GM12878 (cell line): ENCODE data around the gene UMPS.

Experiments used
- ATF3 ChIP-seq: IDR thresholded peaks from 2 replicates; pipeline ENCODE4 v1.6.1; 2011; ENCODE audit warnings: low read depth, mild to moderate bottlenecking, low read length, moderate library complexity, borderline replicate concordance; ENCODE audit errors: extremely low read depth
- BCL11A ChIP-seq: IDR thresholded peaks from 2 replicates; pipeline ENCODE4 v1.6.1; 2011; ENCODE audit warnings: low read depth, low read length
- BHLHE40 ChIP-seq, 2 experiments: fragments of 450-650 bp in 1 of 2; IDR thresholded peaks; 2 replicates each; pipeline ENCODE4 v1.6.1; 2011 to 2017; ENCODE audit warnings: low read depth in 2 of 2, borderline replicate concordance in 1 of 2, improper control_type of control experiment in 1 of 2, low read length in 1 of 2, mild to moderate bottlenecking in 1 of 2
- MYC ChIP-seq: IDR thresholded peaks from 2 replicates; pipeline ENCODE4 v1.6.1; 2011; ENCODE audit warnings: mild to moderate bottlenecking, low read length, moderate library complexity, inconsistent platforms; ENCODE audit not compliant: insufficient read depth, insufficient replicate concordance, insufficient read length, severe bottlenecking
- NFYA ChIP-seq: IDR thresholded peaks from 2 replicates; pipeline ENCODE4 v1.6.1; 2011; ENCODE audit warnings: low read depth, mild to moderate bottlenecking, low read length, improper control_type of control experiment, borderline replicate concordance
- SP1 ChIP-seq: IDR thresholded peaks from one replicate; pipeline ENCODE4 v1.6.1; 2011; ENCODE audit warnings: low read depth, low read length
- TF ChIP-seq, protein P1 (sequence below), 3 experiments: IDR thresholded peaks in 2 of 3; conservative IDR thresholded peaks in 1 of 3; 2 replicates each; pipeline ENCODE4 v1.5.1; 2011; ENCODE audit warnings: low read depth in 3 of 3, low read length in 3 of 3, mild to moderate bottlenecking in 3 of 3, control low read depth in 2 of 3, moderate library complexity in 2 of 3, inconsistent platforms in 1 of 3, mixed read lengths in 1 of 3; ENCODE audit not compliant: control insufficient read depth in 2 of 3, insufficient read depth in 1 of 3; ENCODE audit errors: extremely low read depth in 1 of 3

DNA sequence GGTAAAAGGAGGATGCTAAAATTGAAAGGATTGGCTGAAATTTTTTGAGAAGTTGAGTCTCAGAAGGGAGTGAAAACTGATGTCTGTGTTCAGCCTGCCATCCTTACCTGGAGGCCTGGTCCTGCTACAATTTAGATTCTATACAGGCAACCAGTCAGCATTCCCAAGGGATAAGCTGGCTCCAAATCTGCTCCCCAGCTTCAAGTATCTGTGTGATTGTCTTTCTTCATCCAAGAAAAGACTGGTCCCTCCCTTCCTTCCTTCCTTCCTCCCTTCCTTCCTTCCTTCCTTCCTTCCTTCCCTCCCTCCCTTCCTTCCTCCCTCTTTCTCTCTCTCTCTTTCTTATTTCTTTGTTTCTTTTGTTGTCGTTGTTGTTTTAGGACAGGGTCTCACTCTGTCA is 24.7 kb upstream of the UMPS start:
- TF ChIP-seq, protein P1, sequence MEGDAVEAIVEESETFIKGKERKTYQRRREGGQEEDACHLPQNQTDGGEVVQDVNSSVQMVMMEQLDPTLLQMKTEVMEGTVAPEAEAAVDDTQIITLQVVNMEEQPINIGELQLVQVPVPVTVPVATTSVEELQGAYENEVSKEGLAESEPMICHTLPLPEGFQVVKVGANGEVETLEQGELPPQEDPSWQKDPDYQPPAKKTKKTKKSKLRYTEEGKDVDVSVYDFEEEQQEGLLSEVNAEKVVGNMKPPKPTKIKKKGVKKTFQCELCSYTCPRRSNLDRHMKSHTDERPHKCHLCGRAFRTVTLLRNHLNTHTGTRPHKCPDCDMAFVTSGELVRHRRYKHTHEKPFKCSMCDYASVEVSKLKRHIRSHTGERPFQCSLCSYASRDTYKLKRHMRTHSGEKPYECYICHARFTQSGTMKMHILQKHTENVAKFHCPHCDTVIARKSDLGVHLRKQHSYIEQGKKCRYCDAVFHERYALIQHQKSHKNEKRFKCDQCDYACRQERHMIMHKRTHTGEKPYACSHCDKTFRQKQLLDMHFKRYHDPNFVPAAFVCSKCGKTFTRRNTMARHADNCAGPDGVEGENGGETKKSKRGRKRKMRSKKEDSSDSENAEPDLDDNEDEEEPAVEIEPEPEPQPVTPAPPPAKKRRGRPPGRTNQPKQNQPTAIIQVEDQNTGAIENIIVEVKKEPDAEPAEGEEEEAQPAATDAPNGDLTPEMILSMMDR (IDR thresholded peaks at IDR 0.05 in 2 of 3, conservative IDR thresholded peaks at IDR 0.05 in 1 of 3; ENCODE audit: control insufficient read depth in 2 of 3, extremely low read depth in 1 of 3, insufficient read depth in 1 of 3, low read depth in 3 of 3, low read length in 3 of 3) = no peak
- no peak for TF ChIP-seq MYC
- TF ChIP-seq BCL11A = no peak
- TF ChIP-seq ATF3 = no peak
- TF ChIP-seq BHLHE40 (IDR thresholded peaks at IDR 0.05; ENCODE audit: borderline replicate concordance in 1 of 2, low read depth in 2 of 2, low read length in 1 of 2) = no peak
- no peak for TF ChIP-seq SP1
- no peak for TF ChIP-seq NFYA
